ENCODE measurements around the gene ART3.

Gene ART3

GRCh38 chr4:76088719-76089118 lies 14.2 kb downstream of the ART3 start:
- H2BK120ac ChIP-seq (ENCODE audit: low read depth, low read length): no peak overlapping the region
- no peak overlapping the region for H2BK5ac ChIP-seq (ENCODE audit: low read length)
- no peak overlapping the region for H2BK15ac ChIP-seq (replicated peaks; ENCODE audit: low read depth)
- H3K27me3 ChIP-seq (ENCODE audit: insufficient read depth, low read length, poor library complexity): no peaks in the 10 kb centered on the region
- no peak overlapping the region for H3K23ac ChIP-seq (ENCODE audit: low read length)
- no peaks in the 10 kb centered on the region for H3K79me2 ChIP-seq (ENCODE audit: control insufficient read depth, insufficient read depth, low read length)
- no peaks in the 10 kb centered on the region for H3K4me1 ChIP-seq (ENCODE audit: control insufficient read depth, low read depth, low read length)
- H3K27ac ChIP-seq (ENCODE audit: low read depth, low read length): no peak overlapping the region
- H3K79me1 ChIP-seq (ENCODE audit: low read length): no peaks in the 10 kb centered on the region
- H4K8ac ChIP-seq (ENCODE audit: low read depth, low read length): no peak overlapping the region
- H4K5ac ChIP-seq (ENCODE audit: low read length): no peak overlapping the region
- H3K4me3 ChIP-seq (ENCODE audit: low read length): no peak overlapping the region
- H3K36me3 ChIP-seq (ENCODE audit: control insufficient read depth, insufficient read depth, low read length): no peaks in the 10 kb centered on the region
- WGBS (ENCODE audit: extremely low coverage, insufficient coverage, low lambda C conversion rate): no CpG with 5 or more reads among the region's 2 CpGs
- DNase-seq: no peak
- no peak overlapping the region for H3K4me2 ChIP-seq (ENCODE audit: low read length)
- no peak overlapping the region for H3K56ac ChIP-seq (ENCODE audit: low read length)
- no peak overlapping the region for H3K4ac ChIP-seq (ENCODE audit: low read depth, low read length)
- H3K18ac ChIP-seq (ENCODE audit: low read length): no peak overlapping the region
- H2AK5ac ChIP-seq (ENCODE audit: low read length): no peak overlapping the region
- H3K9ac ChIP-seq (ENCODE audit: low read length): no peak overlapping the region

GRCh38 chr4:76090241-76090691 lies 15.8 kb downstream of the ART3 start:
- Histone ChIP-seq H3K9ac (ENCODE audit: low read length) (no peak overlapping the region), H3K4me3 (ENCODE audit: low read length) (no peak overlapping the region), H3K18ac (ENCODE audit: low read length) (no peak overlapping the region), H3K23ac (ENCODE audit: low read length) (no peak overlapping the region), H3K36me3 (ENCODE audit: control insufficient read depth, insufficient read depth, low read length) (no peaks in the 10 kb centered on the region), H3K27me3 (ENCODE audit: insufficient read depth, low read length, poor library complexity) (no peaks in the 10 kb centered on the region), H2BK5ac (ENCODE audit: low read length) (no peak overlapping the region), H2BK15ac (replicated peaks; ENCODE audit: low read depth) (no peak overlapping the region), H4K5ac (ENCODE audit: low read length) (no peak overlapping the region), H3K4me2 (ENCODE audit: low read length) (no peak overlapping the region), H2BK120ac (ENCODE audit: low read depth, low read length) (no peak overlapping the region), H3K79me1 (ENCODE audit: low read length) (no peaks in the 10 kb centered on the region), H2AK5ac (ENCODE audit: low read length) (no peak overlapping the region), H3K4me1 (ENCODE audit: control insufficient read depth, low read depth, low read length) (no peaks in the 10 kb centered on the region), H3K56ac (ENCODE audit: low read length) (no peak overlapping the region), H4K8ac (ENCODE audit: low read depth, low read length) (no peak overlapping the region), H3K4ac (ENCODE audit: low read depth, low read length) (no peak overlapping the region), H3K27ac (ENCODE audit: low read depth, low read length) (no peak overlapping the region), H3K79me2 (ENCODE audit: control insufficient read depth, insufficient read depth, low read length) (no peaks in the 10 kb centered on the region)
- WGBS (ENCODE audit: extremely low coverage, insufficient coverage, low lambda C conversion rate): no CpG with 5 or more reads among the region's 7 CpGs
- DNase-seq: peak; percentile 7

GRCh38 chr4:76091052-76091451 lies 16.5 kb downstream of the ART3 start:
- H3K4me2 ChIP-seq (ENCODE audit: low read length): no peak overlapping the region
- no CpG with 5 or more reads among the region's 2 CpGs for WGBS (ENCODE audit: extremely low coverage, insufficient coverage, low lambda C conversion rate)
- no peak overlapping the region for H3K4ac ChIP-seq (ENCODE audit: low read depth, low read length)
- no peaks in the 10 kb centered on the region for H3K27me3 ChIP-seq (ENCODE audit: insufficient read depth, low read length, poor library complexity)
- H3K27ac ChIP-seq (ENCODE audit: low read depth, low read length): no peak overlapping the region
- H4K5ac ChIP-seq (ENCODE audit: low read length): no peak overlapping the region
- H3K79me2 ChIP-seq (ENCODE audit: control insufficient read depth, insufficient read depth, low read length): no peaks in the 10 kb centered on the region
- no peaks in the 10 kb centered on the region for H3K79me1 ChIP-seq (ENCODE audit: low read length)
- DNase-seq: no peak
- no peak overlapping the region for H3K9ac ChIP-seq (ENCODE audit: low read length)
- H2BK120ac ChIP-seq (ENCODE audit: low read depth, low read length): no peak overlapping the region
- H3K4me3 ChIP-seq (ENCODE audit: low read length): no peak overlapping the region
- no peaks in the 10 kb centered on the region for H3K36me3 ChIP-seq (ENCODE audit: control insufficient read depth, insufficient read depth, low read length)
- H2BK15ac ChIP-seq (replicated peaks; ENCODE audit: low read depth): no peak overlapping the region
- H3K23ac ChIP-seq (ENCODE audit: low read length): no peak overlapping the region
- H3K18ac ChIP-seq (ENCODE audit: low read length): no peak overlapping the region
- no peak overlapping the region for H2BK5ac ChIP-seq (ENCODE audit: low read length)
- no peak overlapping the region for H2AK5ac ChIP-seq (ENCODE audit: low read length)
- no peaks in the 10 kb centered on the region for H3K4me1 ChIP-seq (ENCODE audit: control insufficient read depth, low read depth, low read length)
- no peak overlapping the region for H4K8ac ChIP-seq (ENCODE audit: low read depth, low read length)
- no peak overlapping the region for H3K56ac ChIP-seq (ENCODE audit: low read length)

- H2BK5ac ChIP-seq (ENCODE audit: low read length): no peak overlapping the region
- H3K9ac ChIP-seq (ENCODE audit: low read length): no peak overlapping the region
- no peak overlapping the region for H2BK120ac ChIP-seq (ENCODE audit: low read depth, low read length)
- H3K56ac ChIP-seq (ENCODE audit: low read length): no peak overlapping the region
- no peak overlapping the region for H2BK15ac ChIP-seq (replicated peaks; ENCODE audit: low read depth)
- H3K4me3 ChIP-seq (ENCODE audit: low read length): no peak overlapping the region
- H3K23ac ChIP-seq (ENCODE audit: low read length): no peak overlapping the region
- DNase-seq: no peak
- no peak overlapping the region for H4K8ac ChIP-seq (ENCODE audit: low read depth, low read length)
- H3K79me2 ChIP-seq (ENCODE audit: control insufficient read depth, insufficient read depth, low read length): no peaks in the 10 kb centered on the region
- no peaks in the 10 kb centered on the region for H3K4me1 ChIP-seq (ENCODE audit: control insufficient read depth, low read depth, low read length)
- no peaks in the 10 kb centered on the region for H3K36me3 ChIP-seq (ENCODE audit: control insufficient read depth, insufficient read depth, low read length)
- H3K27me3 ChIP-seq (ENCODE audit: insufficient read depth, low read length, poor library complexity): no peaks in the 10 kb centered on the region
- no peak overlapping the region for H3K4me2 ChIP-seq (ENCODE audit: low read length)
- H3K79me1 ChIP-seq (ENCODE audit: low read length): no peaks in the 10 kb centered on the region
- H3K27ac ChIP-seq (ENCODE audit: low read depth, low read length): no peak overlapping the region
- no peak overlapping the region for H4K5ac ChIP-seq (ENCODE audit: low read length)
- no peak overlapping the region for H3K18ac ChIP-seq (ENCODE audit: low read length)
- H2AK5ac ChIP-seq (ENCODE audit: low read length): no peak overlapping the region
- no peak overlapping the region for H3K4ac ChIP-seq (ENCODE audit: low read depth, low read length)
These were observed 21.1 kb downstream of the ART3 start for GRCh38 chr4:76095568-76095967.

- Histone ChIP-seq H3K56ac (ENCODE audit: low read length) (no peak overlapping the region), H3K36me3 (ENCODE audit: control insufficient read depth, insufficient read depth, low read length) (no peaks in the 10 kb centered on the region), H3K18ac (ENCODE audit: low read length) (no peak overlapping the region), H2BK5ac (ENCODE audit: low read length) (no peak overlapping the region), H3K79me2 (ENCODE audit: control insufficient read depth, insufficient read depth, low read length) (no peaks in the 10 kb centered on the region), H3K4me2 (ENCODE audit: low read length) (no peak overlapping the region), H3K4me3 (ENCODE audit: low read length) (no peak overlapping the region), H3K4me1 (ENCODE audit: control insufficient read depth, low read depth, low read length) (no peaks in the 10 kb centered on the region), H3K79me1 (ENCODE audit: low read length) (no peaks in the 10 kb centered on the region), H4K5ac (ENCODE audit: low read length) (no peak overlapping the region), H4K8ac (ENCODE audit: low read depth, low read length) (no peak overlapping the region), H3K9ac (ENCODE audit: low read length) (no peak overlapping the region), H3K4ac (ENCODE audit: low read depth, low read length) (no peak overlapping the region), H2AK5ac (ENCODE audit: low read length) (no peak overlapping the region), H3K27ac (ENCODE audit: low read depth, low read length) (no peak overlapping the region), H3K23ac (ENCODE audit: low read length) (no peak overlapping the region), H3K27me3 (ENCODE audit: insufficient read depth, low read length, poor library complexity) (no peaks in the 10 kb centered on the region), H2BK15ac (replicated peaks; ENCODE audit: low read depth) (no peak overlapping the region), H2BK120ac (ENCODE audit: low read depth, low read length) (no peak overlapping the region)
- DNase-seq: no peak
- WGBS (ENCODE audit: extremely low coverage, insufficient coverage, low lambda C conversion rate): no CpG with 5 or more reads among the region's 3 CpGs
These were observed 21.6 kb downstream of the ART3 start for GRCh38 chr4:76096076-76096475.

GRCh38 chr4:76105652-76106051 lies 31.1 kb downstream of the ART3 start:
- Histone ChIP-seq H2BK120ac (ENCODE audit: low read depth, low read length) (no peak overlapping the region), H2BK5ac (ENCODE audit: low read length) (no peak overlapping the region), H4K8ac (ENCODE audit: low read depth, low read length) (no peak overlapping the region), H3K23ac (ENCODE audit: low read length) (no peak overlapping the region), H3K18ac (ENCODE audit: low read length) (no peak overlapping the region), H3K56ac (ENCODE audit: low read length) (no peak overlapping the region), H3K4me3 (ENCODE audit: low read length) (no peak overlapping the region), H3K4me2 (ENCODE audit: low read length) (no peak overlapping the region), H4K5ac (ENCODE audit: low read length) (no peak overlapping the region), H3K4me1 (ENCODE audit: control insufficient read depth, low read depth, low read length) (no peaks in the 10 kb centered on the region), H2AK5ac (ENCODE audit: low read length) (no peak overlapping the region), H3K79me1 (ENCODE audit: low read length) (no peaks in the 10 kb centered on the region), H3K79me2 (ENCODE audit: control insufficient read depth, insufficient read depth, low read length) (no peaks in the 10 kb centered on the region), H3K36me3 (ENCODE audit: control insufficient read depth, insufficient read depth, low read length) (no peaks in the 10 kb centered on the region), H3K9ac (ENCODE audit: low read length) (no peak overlapping the region), H3K4ac (ENCODE audit: low read depth, low read length) (no peak overlapping the region), H3K27me3 (ENCODE audit: insufficient read depth, low read length, poor library complexity) (no peaks in the 10 kb centered on the region), H2BK15ac (replicated peaks; ENCODE audit: low read depth) (no peak overlapping the region), H3K27ac (ENCODE audit: low read depth, low read length) (no peak overlapping the region)
- no CpG with 5 or more reads among the region's 3 CpGs for WGBS (ENCODE audit: extremely low coverage, insufficient coverage, low lambda C conversion rate)
- DNase-seq: no peak
